Stimulated activated CD8-positive, alpha-beta memory T cell treated with anti-CD3 and anti-CD28 coated beads, Interleukin-15, amount 100 ng/mL, for 48 hours (primary cell): ENCODE measurements around the gene VPS13C.
A peak's percentile ranks its signal among the peaks of the same experiment; 100 is the strongest.
"Not testable (repeated sequence)": the region's sequence is repeated elsewhere in the genome, so short reads cannot be mapped to it uniquely, and the experiment has no call there.

Experiments
- DNase-seq, 2 donors: peaks; one replicate each; pipeline ENCODE4 v3.0.0-alpha.2; 2020; ENCODE audit warnings: low read depth in 2 of 2

Gene VPS13C

GRCh38 chr15:62069551-62069950 lies 9.3 kb upstream of the VPS13C start:
- no peak for DNase-seq

DNA sequence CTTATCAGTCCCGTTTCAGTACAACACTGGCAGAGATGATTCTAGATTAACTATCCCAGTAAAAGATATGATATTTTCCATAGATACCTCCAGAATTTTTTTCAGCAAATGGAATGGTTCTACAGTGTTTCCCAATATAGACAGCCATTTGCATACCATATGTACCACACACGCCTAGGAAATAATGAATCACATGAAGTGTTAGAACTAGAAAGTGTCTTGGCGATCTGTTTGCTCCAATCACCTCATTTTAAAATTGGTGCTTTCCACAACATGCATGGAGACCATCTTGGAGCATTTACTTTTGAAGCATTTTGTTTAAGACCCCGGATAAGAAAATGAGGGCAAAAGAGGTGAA lies 8.5 kb upstream of the VPS13C start:
- DNase-seq = no peak

DNA sequence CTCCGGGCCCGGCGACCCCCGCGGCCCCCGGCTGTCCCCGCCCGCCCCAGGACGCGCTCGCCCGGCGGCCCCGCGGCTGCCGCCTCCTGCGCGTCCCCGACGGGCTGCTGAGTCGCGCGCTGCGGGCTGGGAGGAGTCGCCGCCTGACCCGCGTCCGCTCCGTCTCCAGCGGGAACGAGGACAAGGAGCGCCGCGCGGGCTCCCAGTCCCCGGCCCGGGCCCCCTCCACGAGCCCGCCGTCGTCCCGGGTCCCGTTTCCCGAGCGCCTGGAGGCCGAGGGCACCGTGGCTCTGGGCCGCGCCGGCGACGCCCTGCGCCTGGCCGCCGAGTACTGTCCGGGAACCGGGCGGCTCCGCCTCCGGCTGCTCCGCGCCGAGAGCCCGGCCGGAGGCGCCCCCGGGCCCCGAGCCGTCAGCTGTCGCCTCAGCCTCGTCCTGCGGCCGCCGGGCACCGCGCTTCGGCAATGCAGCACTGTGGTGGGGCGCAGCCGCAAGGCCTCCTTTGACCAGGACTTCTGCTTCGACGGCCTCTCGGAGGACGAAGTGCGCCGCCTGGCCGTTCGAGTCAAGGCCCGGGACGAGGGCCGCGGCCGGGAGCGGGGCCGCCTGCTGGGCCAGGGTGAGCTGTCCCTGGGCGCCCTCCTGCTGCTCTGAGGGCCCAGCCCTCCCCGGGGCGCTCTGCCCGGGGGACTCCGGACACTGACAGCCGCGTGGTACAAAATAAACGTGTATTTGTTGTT lies 8.0 kb upstream of the VPS13C start:
- DNase-seq = no peak

GRCh38 chr15:62067448-62068044 lies 7.3 kb upstream of the VPS13C start:
- peak in 1 of 2 donors; percentile 5 for DNase-seq

DNA sequence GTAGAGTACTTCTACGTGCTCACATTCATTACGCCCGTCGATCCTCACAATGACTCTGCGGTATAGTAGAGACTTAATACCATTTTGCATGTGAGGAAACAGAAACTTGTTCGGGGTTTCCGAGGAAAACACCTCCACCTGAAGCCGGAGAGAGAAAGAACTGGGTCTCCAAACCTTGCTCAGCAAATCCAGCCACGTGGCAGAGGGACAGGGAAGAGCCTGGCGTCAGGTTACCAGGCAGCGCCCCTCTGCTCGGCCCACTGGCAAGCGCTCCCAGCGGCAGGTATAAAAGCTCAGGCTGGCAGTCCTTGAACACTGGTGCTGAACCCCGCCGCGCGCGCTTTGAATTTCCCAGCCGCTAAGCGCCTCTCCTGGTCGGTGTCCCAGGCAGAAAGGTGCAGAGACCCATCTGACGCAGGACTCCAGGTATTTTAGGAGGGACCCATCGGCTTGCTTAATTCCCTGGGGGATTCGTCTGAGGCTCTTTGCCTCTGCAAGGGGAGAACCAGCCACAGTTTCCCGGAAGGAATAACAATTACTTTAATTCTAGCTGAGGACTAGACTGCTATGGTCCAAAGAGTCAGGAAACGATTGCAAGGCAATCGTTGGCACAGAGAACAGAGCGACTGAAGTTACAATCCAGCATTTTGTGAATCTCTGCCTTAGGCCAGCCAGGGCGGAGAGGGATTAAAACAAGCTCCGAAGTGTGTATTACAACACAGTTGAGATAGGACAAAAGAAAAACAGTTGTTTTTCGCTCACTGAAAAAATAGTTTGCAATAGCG lies 6.6 kb upstream of the VPS13C start, which contains the start of gene C2CD4A:
Gene C2CD4A (plus strand): TSS at position 315 of the 785 bp plus-strand sequence. CDS start 637 bp downstream, outside the sequence.
- DNase-seq = peak; percentile 25 to 31

DNA sequence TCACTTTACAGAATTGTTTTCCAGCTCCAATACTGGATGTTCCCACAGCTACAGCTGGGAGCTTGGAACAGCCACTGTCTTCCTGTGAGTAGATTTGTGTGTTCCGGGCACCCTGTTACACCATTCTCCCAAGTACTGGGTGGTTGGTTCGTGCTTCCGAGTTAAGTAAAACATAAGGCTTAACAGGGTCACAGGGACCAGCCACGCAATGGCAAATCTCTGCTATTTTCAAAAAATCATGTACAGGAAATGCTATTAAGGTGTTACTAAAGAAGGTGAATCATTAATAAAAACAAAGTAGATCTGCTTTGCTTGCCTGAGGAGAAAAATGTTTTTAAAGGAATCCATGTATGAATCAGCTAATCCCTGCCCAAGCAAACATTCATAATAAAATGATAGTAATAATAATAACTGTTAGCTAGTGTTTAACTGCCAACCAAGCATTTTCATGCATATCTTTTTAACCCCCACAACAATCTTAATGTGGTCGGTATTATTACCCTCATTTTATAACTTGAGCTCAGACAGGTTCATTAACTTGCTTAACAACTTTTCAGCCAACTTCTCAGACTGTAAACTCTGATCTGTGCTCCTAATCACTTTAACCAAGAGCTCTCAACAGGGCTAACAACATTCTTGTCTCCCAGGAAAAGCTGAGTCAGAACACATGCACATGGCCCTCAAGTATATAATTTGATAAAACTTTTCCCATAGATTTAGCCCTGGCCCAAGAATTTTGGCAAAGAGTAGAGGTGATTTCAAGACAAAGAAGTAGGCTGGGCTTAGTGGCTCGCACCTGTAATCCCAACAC lies 3.8 kb upstream of the VPS13C start:
- DNase-seq = no peak

DNA sequence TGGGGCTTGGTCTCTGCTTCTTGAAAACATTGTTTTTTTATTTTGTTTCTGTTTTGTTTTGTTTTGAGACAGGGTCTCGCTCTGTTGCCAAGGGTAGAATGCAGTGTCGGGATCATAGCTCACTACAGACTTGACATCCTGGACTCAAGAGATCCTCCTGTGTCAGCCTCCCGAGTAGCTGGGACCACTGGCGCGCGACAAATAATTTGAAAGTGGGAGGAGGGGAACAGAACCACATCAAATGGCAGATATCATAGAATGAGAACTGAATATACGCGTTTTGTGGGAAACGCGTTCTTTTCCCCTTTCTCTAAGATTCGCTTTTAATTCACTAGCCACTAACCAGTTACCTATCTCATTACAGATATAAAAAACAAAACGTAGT lies 641 bp upstream of the VPS13C start:
- peak in 1 of 2 donors; percentile 2 for DNase-seq

GRCh38 chr15:62059816-62060112 lies 483 bp downstream of the VPS13C start:
- DNase-seq = peak; percentile 55

GRCh38 chr15:62059108-62059815 lies 985 bp downstream of the VPS13C start:
- no peak for DNase-seq

DNA sequence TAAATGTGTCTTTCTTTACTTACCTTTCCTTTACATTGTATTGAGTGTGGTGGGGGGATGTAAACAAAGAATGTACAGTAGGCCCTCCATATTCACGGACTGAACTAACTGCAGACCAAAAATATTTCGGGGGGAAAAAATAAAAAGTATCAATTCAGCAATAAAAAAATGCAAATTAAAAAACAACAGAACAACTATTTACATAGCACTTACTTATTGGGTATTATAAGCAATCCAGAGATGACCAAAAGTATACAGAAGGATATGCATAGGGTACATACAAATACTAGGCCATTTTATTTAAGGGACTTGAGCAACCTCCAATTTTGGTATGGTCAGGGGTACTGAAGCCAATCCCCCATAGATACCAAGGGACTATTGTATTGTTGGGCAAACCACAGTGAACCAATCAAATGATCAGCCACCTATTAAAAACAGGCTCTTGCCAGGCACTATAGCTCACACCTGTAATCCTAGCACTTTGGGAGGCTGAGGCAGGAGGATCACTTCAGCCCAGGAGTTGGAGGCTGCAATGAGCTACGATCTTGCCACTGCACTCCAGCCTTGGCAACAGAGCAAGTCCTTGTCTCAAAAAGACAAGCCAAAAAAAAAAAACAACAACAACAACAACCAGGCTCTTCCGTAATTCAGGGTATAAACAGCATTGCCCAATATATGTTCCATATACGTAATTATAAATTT lies 1.8 kb downstream of the VPS13C start:
- DNase-seq = no peak

GRCh38 chr15:62057341-62057980 lies 2.8 kb downstream of the VPS13C start:
- no peak for DNase-seq

DNA sequence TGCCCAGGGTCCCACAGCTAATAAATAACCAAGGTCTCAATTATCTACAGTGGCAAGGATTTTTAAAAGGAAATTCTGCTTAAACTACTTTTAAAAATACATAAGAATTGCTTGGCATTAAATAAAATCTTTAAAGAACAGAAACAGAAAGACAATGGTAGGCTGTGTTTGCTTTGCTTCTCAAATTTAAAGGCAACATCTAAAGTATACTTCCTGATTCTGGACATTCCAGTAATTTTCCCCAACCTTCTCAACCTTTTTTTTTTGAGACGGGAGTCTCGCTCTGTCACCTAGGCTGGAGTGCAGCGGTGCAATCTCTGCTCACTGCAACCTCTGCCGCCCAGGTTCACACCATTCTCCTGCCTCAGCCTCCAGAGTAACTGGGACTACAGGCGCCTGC lies 5.3 kb downstream of the VPS13C start:
- DNase-seq = no peak

- DNase-seq = no peak
Observed at GRCh38 chr15:62053439-62054085, 6.7 kb downstream of the VPS13C start.

DNA sequence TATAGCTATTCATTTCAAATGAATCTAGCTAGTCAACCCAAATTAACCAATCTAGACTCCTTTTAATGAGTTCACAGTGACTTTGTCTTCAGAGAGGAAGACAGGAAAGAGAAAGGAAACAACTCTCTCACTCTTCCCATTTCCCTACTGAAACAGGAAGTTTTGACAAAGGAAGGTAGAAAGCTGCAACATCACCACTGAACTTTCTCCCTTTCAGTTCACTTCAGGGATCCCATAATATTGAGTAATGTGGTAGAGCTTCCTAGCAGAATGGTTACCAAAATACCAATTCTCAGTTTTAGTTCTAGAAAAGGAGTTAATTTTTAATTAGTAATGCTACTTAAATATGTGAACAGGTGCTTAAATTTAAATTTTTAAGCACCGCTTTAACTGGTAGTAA lies 7.5 kb downstream of the VPS13C start:
- DNase-seq = no peak

GRCh38 chr15:62051166-62051565 lies 9.1 kb downstream of the VPS13C start:
- no peak for DNase-seq

DNA sequence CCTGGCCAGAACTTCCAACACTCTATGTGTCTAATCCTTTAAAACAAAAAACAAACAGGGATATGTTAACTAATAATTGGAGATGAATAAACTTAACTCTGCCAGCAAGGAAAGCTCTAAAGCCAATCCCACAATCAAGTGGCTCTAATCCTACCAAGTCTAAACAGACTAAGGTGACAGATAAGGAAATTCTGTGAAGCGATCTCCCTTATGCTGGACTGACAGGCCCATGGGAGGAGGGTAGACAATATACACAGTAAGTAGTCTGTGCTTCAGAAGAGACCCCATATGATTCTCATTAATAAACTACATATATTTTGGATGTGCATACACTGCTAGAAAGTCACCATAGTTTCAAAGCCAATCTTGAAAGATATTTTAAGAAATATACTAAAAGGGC lies 10.1 kb downstream of the VPS13C start:
- no peak for DNase-seq

- DNase-seq = not testable (repeated sequence)
Observed at GRCh38 chr15:62048254-62048653, 12.0 kb downstream of the VPS13C start.

DNA sequence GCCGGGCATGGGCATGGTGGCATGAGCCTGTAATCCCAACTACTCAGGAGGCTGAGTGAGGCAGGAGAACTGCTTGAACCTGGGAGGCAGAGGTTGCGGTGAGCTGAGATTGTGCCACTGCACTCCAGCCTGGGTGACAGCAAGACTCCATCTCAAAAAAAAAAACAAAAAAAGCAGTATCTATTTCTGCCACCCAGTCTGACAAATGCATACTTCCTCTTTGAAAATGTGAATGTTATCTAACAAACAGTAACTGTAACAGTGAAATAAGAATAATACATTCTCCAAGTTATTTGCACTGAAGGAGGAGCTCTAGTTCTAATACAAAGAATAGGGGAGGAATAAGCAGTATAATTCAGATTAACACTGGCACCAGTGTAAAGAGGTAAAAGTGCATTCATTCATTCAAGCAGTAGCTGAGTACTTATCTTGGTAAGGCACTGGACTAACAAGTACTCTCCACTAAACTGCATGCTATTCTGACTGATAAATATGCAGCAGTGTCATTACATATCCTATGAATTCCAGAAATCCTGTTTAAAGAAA lies 12.9 kb downstream of the VPS13C start:
- no peak for DNase-seq

DNA sequence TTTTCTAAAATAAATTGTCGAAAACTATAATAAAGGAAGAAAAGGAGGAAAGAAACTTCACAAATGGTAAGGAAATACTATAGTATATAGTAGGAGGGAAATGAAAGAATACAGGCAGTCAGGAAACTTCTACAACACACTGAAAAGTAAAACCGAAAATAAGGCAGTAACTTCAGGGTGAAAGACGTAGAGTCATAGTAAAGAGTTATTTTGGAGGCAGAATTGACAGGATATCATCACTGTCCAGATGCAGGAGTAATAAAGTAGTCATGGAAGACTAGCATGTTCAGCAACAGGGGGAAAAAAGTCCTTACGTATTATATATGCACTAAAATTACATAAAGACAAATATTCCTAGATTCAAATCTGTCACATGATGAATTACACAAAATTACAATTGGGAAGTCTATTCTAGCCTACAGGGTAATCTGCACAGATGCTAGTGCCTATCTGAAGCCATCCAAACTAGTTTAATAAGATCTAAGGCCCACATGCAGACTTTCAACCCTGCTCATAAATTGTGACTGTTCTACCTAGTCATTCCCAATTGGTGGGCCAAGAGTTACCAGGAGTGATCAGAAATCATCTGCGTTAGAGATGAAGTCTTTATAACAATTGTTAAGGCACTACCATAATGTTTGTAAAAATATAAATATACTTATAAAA lies 14.0 kb downstream of the VPS13C start:
- DNase-seq = no peak
